GM19193 (cell line): ENCODE results near the gene AMBP.

Source experiments
- POLR2A ChIP-seq: IDR thresholded peaks from 4 replicates; pipeline ENCODE4 v1.6.1; 2011; ENCODE audit not compliant: insufficient read depth, insufficient read length; ENCODE audit errors: extremely low read depth

The AMBP gene

GRCh38 chr9:114029311-114030170, 48.6 kb downstream of the AMBP start:
- TF ChIP-seq POLR2A, result no peak

GRCh38 chr9:114028646-114029045, 49.5 kb downstream of the AMBP start:
- no peak for TF ChIP-seq POLR2A

GRCh38 chr9:114027863-114028465, 50.1 kb downstream of the AMBP start:
- TF ChIP-seq POLR2A, result no peak

- TF ChIP-seq POLR2A, result no peak
Measured at GRCh38 chr9:114027159-114027862, 50.8 kb downstream of the AMBP start.

GRCh38 chr9:114026335-114026734, 51.8 kb downstream of the AMBP start:
- no peak for TF ChIP-seq POLR2A

- no peak for TF ChIP-seq POLR2A
Measured at GRCh38 chr9:114025760-114026159, 52.3 kb downstream of the AMBP start.

- TF ChIP-seq POLR2A, result no peak
Measured at GRCh38 chr9:114025196-114025753, 52.8 kb downstream of the AMBP start.

- no peak for TF ChIP-seq POLR2A
Measured at GRCh38 chr9:114023961-114024360, 54.1 kb downstream of the AMBP start.

GRCh38 chr9:114021578-114021977, 56.5 kb downstream of the AMBP start:
- no peak for TF ChIP-seq POLR2A

- no peak for TF ChIP-seq POLR2A
Measured at GRCh38 chr9:114017741-114018715, 60.1 kb downstream of the AMBP start.

GRCh38 chr9:114016629-114017423, 61.3 kb downstream of the AMBP start:
- no peak for TF ChIP-seq POLR2A

GRCh38 chr9:114016101-114016500, 62.0 kb downstream of the AMBP start:
- TF ChIP-seq POLR2A, result no peak

- no peak for TF ChIP-seq POLR2A
Measured at GRCh38 chr9:114015607-114016006, 62.5 kb downstream of the AMBP start.

- TF ChIP-seq POLR2A, result no peak
Measured at GRCh38 chr9:114014044-114014443, 64.1 kb downstream of the AMBP start.

- TF ChIP-seq POLR2A, result no peak
Measured at GRCh38 chr9:114012126-114012525, 66.0 kb downstream of the AMBP start.
